ENCODE results near the gene MXRA8. TPM values are rescaled to one million over a fixed set of nuclear protein-coding genes. Genes with fewer than 3 reads are reported as not detected.

The MXRA8 gene
- total RNA-seq, 1 experiment from 2014 or later, result 9.6 TPM

GRCh38 chr1:1332774-1333480 lies 25.4 kb downstream of the MXRA8 start:
- Histone ChIP-seq H3K56ac (ENCODE audit: insufficient read length, low read depth, low read length) (no peak overlapping the region), H3K23me2 (ENCODE audit: insufficient read length, low read depth, low read length, poor library complexity, severe bottlenecking) (no peaks in the 10 kb centered on the region), H2AK5ac (ENCODE audit: insufficient read length, low read length) (no peak overlapping the region), H3K23ac (ENCODE audit: insufficient read length, low read depth, low read length) (no peak overlapping the region), H2BK20ac (ENCODE audit: low read depth, low read length, poor library complexity, severe bottlenecking) (no peak overlapping the region), H3K9ac (ENCODE audit: extremely low read depth, insufficient read length, low read length) (no peak overlapping the region), H4K5ac (ENCODE audit: insufficient read length, low read depth, low read length) (no peak overlapping the region), H3K27me3 (ENCODE audit: insufficient read depth, low read length) (no peaks in the 10 kb centered on the region), H3K4ac (ENCODE audit: low read depth, low read length) (no peak overlapping the region), H3K4me1 (ENCODE audit: insufficient read depth, low read length) (no peaks in the 10 kb centered on the region), H4K20me1 (ENCODE audit: control insufficient read depth, insufficient read depth, insufficient read length) (no peaks in the 10 kb centered on the region), H2BK120ac (ENCODE audit: low read depth, low read length, poor library complexity, severe bottlenecking) (no peak overlapping the region), H3K14ac (ENCODE audit: insufficient read depth, low read length) (no peak overlapping the region), H3K79me1 (ENCODE audit: insufficient read depth, low read depth, low read length, poor library complexity, severe bottlenecking) (no peaks in the 10 kb centered on the region), H3K9me3 (ENCODE audit: control insufficient read depth, low read depth, low read length) (no peaks in the 10 kb centered on the region), H4K91ac (ENCODE audit: insufficient read length, low read depth, low read length) (no peak overlapping the region), H3K27ac (ENCODE audit: insufficient read length, low read depth, low read length) (no peak overlapping the region), H2BK15ac (ENCODE audit: low read depth, low read length) (no peak overlapping the region), H2AFZ (ENCODE audit: low read length) (no peak overlapping the region), H3K18ac (ENCODE audit: insufficient read length, low read depth, low read length) (no peak overlapping the region), H2BK5ac (ENCODE audit: insufficient read length, low read length) (no peak overlapping the region), H2BK12ac (ENCODE audit: insufficient read length, low read depth, low read length) (no peak overlapping the region), H3K79me2 (ENCODE audit: insufficient read depth, low read length) (no peaks in the 10 kb centered on the region), H3T11ph (ENCODE audit: low read length) (no peak overlapping the region), H4K8ac (replicated peaks; ENCODE audit: insufficient read length, low read depth, low read length) (no peak overlapping the region), H3K4me2 (ENCODE audit: insufficient read depth, insufficient read length, low read length) (no peak overlapping the region)
- no CpG with 5 or more reads among the region's 48 CpGs for WGBS (ENCODE audit: extremely low coverage, insufficient read length, low lambda C conversion rate)
- Mint-ChIP-seq H3K36me3 (ENCODE audit: insufficient read depth in 1 of 3, low read depth in 3 of 3) (peaks cover 0 to 4% (median 2%) of the 10 kb centered on the region in 3 experiments; a peak in 4 of 7 replicates), H3K9me3 (no peaks in the 10 kb centered on the region), H3K4me3 (no peak overlapping the region), H3K27me3 (ENCODE audit: low read depth) (peaks cover 1% of the 10 kb centered on the region; the same call in 1 of the 2 replicates), H3K4me1 (no peaks in the 10 kb centered on the region), H3K27ac (no peak overlapping the region)
- no peak for DNase-seq
- TF ChIP-seq CTCF (conservative IDR thresholded peaks at IDR 0.05), result no peak

All from H9 (cell line).